Measurements from ENCODE around the gene NOS1AP.

Gene NOS1AP

DNA sequence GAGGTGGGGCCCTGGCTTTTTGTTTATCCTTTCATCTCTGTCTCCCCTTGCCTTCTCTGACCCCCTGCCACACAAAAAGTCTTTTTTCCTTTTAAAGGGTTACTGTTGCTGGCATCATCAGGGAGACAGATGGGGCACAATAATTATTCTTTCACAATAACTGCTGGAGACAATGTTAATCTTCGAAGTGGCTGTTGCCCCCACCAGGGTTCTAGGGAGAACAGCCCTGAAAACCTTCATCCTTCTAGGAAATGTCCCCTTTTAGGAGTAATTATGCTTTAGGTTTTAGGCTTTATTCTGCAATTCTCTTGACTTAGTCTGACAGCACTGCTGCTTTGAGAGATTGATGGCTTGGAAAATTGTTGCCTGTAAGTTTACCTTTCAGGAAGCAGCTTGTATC lies 150.0 kb downstream of the NOS1AP start:
- Mint-ChIP-seq H3K27me3 (ENCODE audit: low read depth) (peaks cover 8% of the 10 kb centered on the region), H3K27ac (no peak overlapping the region), H3K4me3 (no peak overlapping the region), H3K36me3 (ENCODE audit: low read depth) (no peaks in the 10 kb centered on the region), H3K4me1 (ENCODE audit: low read depth) (no peaks in the 10 kb centered on the region), H3K9me3 (no peaks in the 10 kb centered on the region)

- no peaks in the 10 kb centered on the region for H3K36me3 Mint-ChIP-seq (ENCODE audit: low read depth)
- no peak overlapping the region for H3K4me3 Mint-ChIP-seq
- H3K4me1 Mint-ChIP-seq (ENCODE audit: low read depth) = no peaks in the 10 kb centered on the region
- no peaks in the 10 kb centered on the region for H3K9me3 Mint-ChIP-seq
- H3K27ac Mint-ChIP-seq = no peak overlapping the region
- peaks cover 8% of the 10 kb centered on the region for H3K27me3 Mint-ChIP-seq (ENCODE audit: low read depth)
Measured at GRCh38 chr1:162220009-162220539, 150.6 kb downstream of the NOS1AP start.

- H3K27me3 Mint-ChIP-seq (ENCODE audit: low read depth) = peaks cover 4% of the 10 kb centered on the region
- H3K36me3 Mint-ChIP-seq (ENCODE audit: low read depth) = no peaks in the 10 kb centered on the region
- H3K9me3 Mint-ChIP-seq = no peaks in the 10 kb centered on the region
- no peaks in the 10 kb centered on the region for H3K4me1 Mint-ChIP-seq (ENCODE audit: low read depth)
- H3K4me3 Mint-ChIP-seq = no peak overlapping the region
- H3K27ac Mint-ChIP-seq = no peak overlapping the region
Measured at GRCh38 chr1:162222014-162222413, 152.5 kb downstream of the NOS1AP start.

DNA sequence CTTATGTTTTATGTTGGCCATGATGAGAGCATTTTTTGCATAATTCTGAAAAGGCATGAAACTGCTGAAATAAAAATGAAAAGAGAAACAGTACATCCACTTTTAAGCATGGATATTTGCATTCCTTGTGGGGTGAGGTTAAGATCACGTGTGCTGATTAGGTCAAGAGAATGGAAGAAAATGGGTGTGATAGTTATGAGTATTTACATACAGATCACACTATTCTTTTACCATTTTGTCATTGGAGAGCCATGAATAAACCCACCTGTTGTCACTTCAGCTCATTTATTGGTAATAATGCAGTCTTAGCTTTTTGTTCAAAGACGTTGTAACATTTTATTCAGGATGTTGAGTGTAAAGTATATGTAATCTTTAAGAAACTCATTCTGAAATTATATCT lies 153.2 kb downstream of the NOS1AP start:
- Mint-ChIP-seq H3K9me3 (no peaks in the 10 kb centered on the region), H3K4me1 (ENCODE audit: low read depth) (no peaks in the 10 kb centered on the region), H3K36me3 (ENCODE audit: low read depth) (no peaks in the 10 kb centered on the region), H3K4me3 (no peak overlapping the region), H3K27me3 (ENCODE audit: low read depth) (peaks cover 4% of the 10 kb centered on the region), H3K27ac (no peak overlapping the region)

GRCh38 chr1:162223488-162223887 lies 154.0 kb downstream of the NOS1AP start:
- no peaks in the 10 kb centered on the region for H3K36me3 Mint-ChIP-seq (ENCODE audit: low read depth)
- H3K4me3 Mint-ChIP-seq = no peak overlapping the region
- no peaks in the 10 kb centered on the region for H3K9me3 Mint-ChIP-seq
- peaks cover 4% of the 10 kb centered on the region for H3K27me3 Mint-ChIP-seq (ENCODE audit: low read depth)
- H3K27ac Mint-ChIP-seq = no peak overlapping the region
- no peaks in the 10 kb centered on the region for H3K4me1 Mint-ChIP-seq (ENCODE audit: low read depth)

DNA sequence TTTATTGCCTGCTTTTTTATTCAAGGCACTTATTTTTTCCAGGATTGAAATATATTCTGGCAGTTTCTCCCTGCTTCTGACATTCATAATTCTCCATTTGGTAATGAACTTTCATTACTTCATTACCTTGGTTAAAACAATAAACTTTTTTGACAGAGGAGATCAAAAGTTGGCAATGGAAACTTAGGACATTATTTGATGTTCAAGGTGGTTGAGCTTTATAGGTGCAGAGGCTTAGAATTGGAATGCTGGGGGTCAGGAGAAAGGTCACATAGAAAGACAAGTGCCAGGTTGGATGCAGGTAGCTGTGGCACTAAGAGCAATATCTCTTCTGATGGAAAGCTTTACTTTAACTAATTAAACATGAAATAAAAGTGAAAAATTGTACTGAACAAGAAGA lies 154.8 kb downstream of the NOS1AP start:
- Mint-ChIP-seq H3K27me3 (ENCODE audit: low read depth) (peaks cover 7% of the 10 kb centered on the region), H3K9me3 (no peaks in the 10 kb centered on the region), H3K4me3 (no peak overlapping the region), H3K36me3 (ENCODE audit: low read depth) (no peaks in the 10 kb centered on the region), H3K27ac (no peak overlapping the region), H3K4me1 (ENCODE audit: low read depth) (no peaks in the 10 kb centered on the region)

DNA sequence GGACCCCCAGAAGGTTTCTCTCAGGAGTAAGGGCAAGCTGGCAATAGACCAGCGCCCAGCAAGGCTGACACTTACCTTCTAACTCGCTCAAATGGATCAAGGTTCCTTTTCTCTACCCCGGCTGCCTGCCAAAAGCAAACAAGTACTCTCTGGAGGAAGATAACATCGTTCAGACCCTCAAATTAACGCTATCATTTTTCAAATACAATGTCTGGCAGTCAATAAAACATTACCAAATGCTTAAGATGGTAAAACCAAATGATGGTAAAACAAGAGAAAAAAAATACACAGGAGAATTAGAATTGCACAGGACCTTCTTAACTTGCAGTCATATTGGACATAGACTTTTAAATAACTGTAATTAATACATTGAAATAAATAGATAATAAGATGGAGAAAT lies 159.1 kb downstream of the NOS1AP start:
- no peaks in the 10 kb centered on the region for H3K36me3 Mint-ChIP-seq (ENCODE audit: low read depth)
- no peak overlapping the region for H3K27ac Mint-ChIP-seq
- H3K4me3 Mint-ChIP-seq = no peak overlapping the region
- H3K9me3 Mint-ChIP-seq = no peaks in the 10 kb centered on the region
- H3K4me1 Mint-ChIP-seq (ENCODE audit: low read depth) = no peaks in the 10 kb centered on the region
- peaks cover 9% of the 10 kb centered on the region for H3K27me3 Mint-ChIP-seq (ENCODE audit: low read depth)

DNA sequence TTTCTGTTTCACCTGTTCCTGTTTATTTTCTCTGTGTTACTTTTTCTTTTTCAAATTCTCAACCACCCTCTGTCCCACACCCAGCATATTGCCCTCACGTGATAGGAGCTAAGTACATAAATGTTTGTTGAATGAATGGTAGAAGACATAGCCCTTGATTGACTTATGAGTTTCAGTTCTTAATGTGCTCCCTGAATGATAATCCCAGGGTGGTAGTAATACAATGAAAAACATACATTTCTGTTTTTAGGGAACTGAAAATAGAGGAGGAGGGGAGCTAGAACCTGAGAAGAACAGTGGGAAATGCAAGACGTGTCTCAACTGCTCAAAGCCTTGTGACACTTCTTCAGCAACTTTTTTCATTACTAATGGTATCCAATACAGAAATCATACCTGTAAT lies 160.1 kb downstream of the NOS1AP start:
- Mint-ChIP-seq H3K36me3 (ENCODE audit: low read depth) (no peaks in the 10 kb centered on the region), H3K27me3 (ENCODE audit: low read depth) (peaks cover 9% of the 10 kb centered on the region), H3K4me1 (ENCODE audit: low read depth) (no peaks in the 10 kb centered on the region), H3K9me3 (no peaks in the 10 kb centered on the region), H3K4me3 (no peak overlapping the region), H3K27ac (no peak overlapping the region)

DNA sequence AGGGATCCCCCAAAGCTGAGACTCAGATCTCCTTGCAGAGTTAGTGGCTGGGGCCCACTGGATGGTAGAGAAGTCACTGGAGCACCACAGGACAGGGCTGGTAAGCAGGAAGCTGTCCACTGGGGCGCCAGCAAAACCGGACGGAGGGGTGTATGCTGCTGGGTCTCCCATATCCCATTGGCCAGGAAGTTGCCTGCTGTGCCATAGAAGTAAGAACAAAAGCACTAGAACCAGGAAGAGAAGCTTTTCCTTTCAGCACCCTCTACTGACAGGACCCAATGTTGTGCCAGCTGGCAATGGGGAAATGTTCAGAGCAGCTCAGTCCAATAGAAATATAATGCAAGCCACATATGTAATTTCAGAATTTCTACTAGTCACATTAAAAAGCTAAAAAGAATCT lies 160.6 kb downstream of the NOS1AP start:
- H3K4me3 Mint-ChIP-seq = no peak overlapping the region
- H3K4me1 Mint-ChIP-seq (ENCODE audit: low read depth) = no peaks in the 10 kb centered on the region
- no peaks in the 10 kb centered on the region for H3K9me3 Mint-ChIP-seq
- H3K36me3 Mint-ChIP-seq (ENCODE audit: low read depth) = no peaks in the 10 kb centered on the region
- peaks cover 9% of the 10 kb centered on the region for H3K27me3 Mint-ChIP-seq (ENCODE audit: low read depth)
- H3K27ac Mint-ChIP-seq = no peak overlapping the region

DNA sequence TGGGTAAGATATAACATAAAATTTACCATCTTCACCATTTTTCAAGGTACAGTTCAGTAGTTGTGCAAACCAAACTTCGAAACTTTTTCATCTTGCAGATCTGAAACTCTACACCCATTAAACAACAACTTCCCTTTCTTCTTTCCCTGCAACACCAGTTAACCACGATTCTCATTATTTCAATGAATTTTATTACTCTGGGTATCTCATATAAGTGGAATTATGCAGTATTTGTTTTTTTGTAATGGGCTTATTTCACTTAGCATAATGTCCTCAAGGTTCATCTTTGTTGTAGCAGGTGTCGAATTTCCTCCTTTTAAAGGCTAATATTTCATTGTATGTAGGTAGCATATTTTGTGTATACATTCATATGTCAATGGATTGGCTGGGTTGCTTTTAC lies 161.0 kb downstream of the NOS1AP start:
- Mint-ChIP-seq H3K4me3 (no peak overlapping the region), H3K27ac (no peak overlapping the region), H3K4me1 (ENCODE audit: low read depth) (no peaks in the 10 kb centered on the region), H3K9me3 (no peaks in the 10 kb centered on the region), H3K36me3 (ENCODE audit: low read depth) (no peaks in the 10 kb centered on the region), H3K27me3 (ENCODE audit: low read depth) (peaks cover 9% of the 10 kb centered on the region)

GRCh38 chr1:162232034-162232711 lies 162.7 kb downstream of the NOS1AP start:
- no peaks in the 10 kb centered on the region for H3K36me3 Mint-ChIP-seq (ENCODE audit: low read depth)
- H3K27ac Mint-ChIP-seq = no peak overlapping the region
- no peaks in the 10 kb centered on the region for H3K9me3 Mint-ChIP-seq
- no peaks in the 10 kb centered on the region for H3K4me1 Mint-ChIP-seq (ENCODE audit: low read depth)
- H3K4me3 Mint-ChIP-seq = no peak overlapping the region
- peaks cover 9% of the 10 kb centered on the region for H3K27me3 Mint-ChIP-seq (ENCODE audit: low read depth)

GRCh38 chr1:162233066-162233465 lies 163.6 kb downstream of the NOS1AP start:
- H3K27me3 Mint-ChIP-seq (ENCODE audit: low read depth) = peaks cover 9% of the 10 kb centered on the region
- H3K27ac Mint-ChIP-seq = no peak overlapping the region
- H3K36me3 Mint-ChIP-seq (ENCODE audit: low read depth) = no peaks in the 10 kb centered on the region
- no peaks in the 10 kb centered on the region for H3K9me3 Mint-ChIP-seq
- H3K4me3 Mint-ChIP-seq = no peak overlapping the region
- H3K4me1 Mint-ChIP-seq (ENCODE audit: low read depth) = no peaks in the 10 kb centered on the region

- Mint-ChIP-seq H3K4me3 (no peak overlapping the region), H3K4me1 (ENCODE audit: low read depth) (no peaks in the 10 kb centered on the region)
Measured at GRCh38 chr1:162233937-162234336, 164.4 kb downstream of the NOS1AP start.

DNA sequence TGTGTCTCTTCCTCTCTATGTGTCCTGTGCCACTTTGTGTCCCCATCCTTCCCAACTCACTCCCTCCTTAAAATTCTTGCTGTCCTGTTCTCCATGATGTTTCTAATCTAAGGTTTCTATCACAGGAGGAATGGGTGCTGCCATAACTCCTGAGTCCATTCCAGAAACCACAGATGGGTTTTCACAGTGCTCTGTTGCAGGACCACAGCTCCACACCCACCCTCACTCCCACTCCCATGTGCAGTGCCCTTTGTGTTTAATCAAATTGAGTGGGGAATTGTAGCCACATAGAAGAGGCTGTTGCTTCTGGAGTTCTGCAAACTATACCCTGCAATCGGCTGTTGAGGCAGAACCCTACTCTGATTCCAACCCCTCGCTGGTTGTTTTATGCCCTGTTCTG lies 165.1 kb downstream of the NOS1AP start:
- Mint-ChIP-seq H3K4me1 (ENCODE audit: low read depth) (no peaks in the 10 kb centered on the region), H3K36me3 (ENCODE audit: low read depth) (no peaks in the 10 kb centered on the region), H3K4me3 (no peak overlapping the region), H3K9me3 (no peaks in the 10 kb centered on the region), H3K27me3 (ENCODE audit: low read depth) (peaks cover 5% of the 10 kb centered on the region), H3K27ac (no peak overlapping the region)

More at GRCh38 chr1:162233937-162234336, 164.4 kb downstream of the NOS1AP start:
- peaks cover 5% of the 10 kb centered on the region for H3K27me3 Mint-ChIP-seq (ENCODE audit: low read depth)
- no peaks in the 10 kb centered on the region for H3K36me3 Mint-ChIP-seq (ENCODE audit: low read depth)
- H3K9me3 Mint-ChIP-seq = no peaks in the 10 kb centered on the region
- no peak overlapping the region for H3K27ac Mint-ChIP-seq

GRCh38 chr1:162235241-162235800 lies 165.8 kb downstream of the NOS1AP start:
- H3K27ac Mint-ChIP-seq = no peak overlapping the region

More at GRCh38 chr1:162235241-162235800, 165.8 kb downstream of the NOS1AP start:
- Mint-ChIP-seq H3K4me3 (no peak overlapping the region), H3K36me3 (ENCODE audit: low read depth) (no peaks in the 10 kb centered on the region), H3K27me3 (ENCODE audit: low read depth) (peaks cover 5% of the 10 kb centered on the region), H3K4me1 (ENCODE audit: low read depth) (no peaks in the 10 kb centered on the region), H3K9me3 (no peaks in the 10 kb centered on the region)
